T-cell (primary cell): ENCODE results near the gene SAMD9L. TPM values are rescaled to one million over a fixed set of nuclear protein-coding genes. Genes with fewer than 3 reads are reported as not detected.
"Not testable (repeated sequence)": the region's sequence is repeated elsewhere in the genome, so short reads cannot be mapped to it uniquely, and the experiment has no call there.

ENCODE experiments used
- ATAC-seq, 4 experiments: fragments of 200-7000 bp in 3 of 4; fragments of 150-1000 bp in 1 of 4; cut with Tn5 transposase; replicated peaks in 1 of 4; 1 replicate in 3 of 4; 2 replicates in 1 of 4; pipeline ENCODE4 v1.10.0; 2021; ENCODE audit warnings: moderate library complexity in 3 of 4, mild to moderate bottlenecking in 2 of 4, moderate number of reproducible peaks in 1 of 4
- CTCF ChIA-PET, 2 donors: fragments of 300-600 bp; sonication (Branson Sonifier 250); formaldehyde crosslinking; loops; one replicate each; lab custom pipeline; 2022; ENCODE audit warnings: antibody characterized with exemption in 2 of 2; lab: Charles Lee
- POLR2A ChIA-PET, 2 donors: fragments of 300-600 bp; sonication (Branson Sonifier 250); formaldehyde crosslinking; loops; one replicate each; lab custom pipeline; 2022; ENCODE audit warnings: antibody characterized with exemption in 2 of 2; lab: Charles Lee
- DNase-seq, 35 experiments: peaks; one replicate each; pipeline versions ENCODE4 v3.0.0 to v3.0.0-alpha.2; 2013 to 2023
- H3K27ac ChIP-seq: one replicate; pipeline ENCODE4 v1.5.1; 2013; ENCODE audit warnings: low read length
- H3K27me3 ChIP-seq, 2 experiments: replicated peaks in 1 of 2; 1 replicate in 1 of 2; 2 replicates in 1 of 2; pipeline versions ENCODE4 v1.6.1 to v1.7.0; 2013; ENCODE audit warnings: low read length in 1 of 2, mixed read lengths in 1 of 2; ENCODE audit not compliant: control insufficient read depth in 2 of 2, insufficient read depth in 2 of 2; ENCODE audit errors: extremely low read depth in 1 of 2
- H3K36me3 ChIP-seq, 2 donors: 1 replicate in 1 of 2; 2 replicates in 1 of 2; pipeline versions ENCODE4 v1.6.1 to v1.7.0; 2013; ENCODE audit warnings: low read length in 1 of 2; ENCODE audit not compliant: control insufficient read depth in 2 of 2, insufficient read depth in 1 of 2; ENCODE audit errors: extremely low read depth in 1 of 2
- H3K4me1 ChIP-seq, 2 experiments: 1 replicate in 1 of 2; 2 replicates in 1 of 2; pipeline versions ENCODE4 v1.6.1 to v1.7.0; 2013; ENCODE audit warnings: low read length in 2 of 2, mixed read lengths in 1 of 2; ENCODE audit not compliant: insufficient read depth in 2 of 2, control insufficient read depth in 1 of 2; ENCODE audit errors: extremely low read depth in 1 of 2
- H3K4me3 ChIP-seq, 2 donors: 1 replicate in 1 of 2; 2 replicates in 1 of 2; pipeline versions ENCODE4 v1.5.1 to v1.7.0; 2013; ENCODE audit warnings: mild to moderate bottlenecking in 2 of 2, low read length in 1 of 2, moderate library complexity in 1 of 2; ENCODE audit not compliant: control insufficient read depth in 1 of 2; ENCODE audit errors: extremely low read depth in 1 of 2
- H3K9me3 ChIP-seq: 2 replicates; pipeline ENCODE4 v1.7.0; 2013
- H3K27ac Mint-ChIP-seq, 2 donors: one replicate each; pipeline ENCODE4 v1.8.0; 2020 to 2021; ENCODE audit warnings: mild to moderate bottlenecking in 2 of 2, mixed read lengths in 2 of 2
- H3K27me3 Mint-ChIP-seq, 2 donors: one replicate each; pipeline ENCODE4 v1.8.0; 2021 to 2022; ENCODE audit warnings: mixed read lengths in 2 of 2
- H3K36me3 Mint-ChIP-seq: one replicate; pipeline ENCODE4 v1.8.0; 2021; ENCODE audit warnings: mixed read lengths
- H3K4me1 Mint-ChIP-seq, 3 donors: one replicate each; pipeline ENCODE4 v1.8.0; 2020 to 2022; ENCODE audit warnings: mixed read lengths in 3 of 3, mild to moderate bottlenecking in 1 of 3
- H3K4me3 Mint-ChIP-seq, 3 donors: one replicate each; pipeline ENCODE4 v1.8.0; 2020 to 2022; ENCODE audit warnings: mild to moderate bottlenecking in 3 of 3, mixed read lengths in 3 of 3, moderate library complexity in 3 of 3
- H3K9me3 Mint-ChIP-seq, 3 donors: one replicate each; pipeline ENCODE4 v1.8.0; 2020 to 2022; ENCODE audit warnings: mixed read lengths in 3 of 3
- WGBS: methylation state at CpG from one replicate; pipeline ENCODE4 v1.1.5; 2013; ENCODE audit warnings: missing lambda C conversion rate; ENCODE audit not compliant: insufficient coverage; 5-methylcytosine and 5-hydroxymethylcytosine counted together
- total RNA-seq, 35 experiments: library from RNA in 6 of 35; stranded (reverse) in 6 of 35; fragments of 120-200 nt in 1 of 35; gene quantifications; one replicate each; pipeline versions ENCODE4 v1.2.1 to v1.2.4 and lab custom pipeline; 2013 to 2026

SAMD9L gene
- total RNA-seq, 5 donors from 2014 or later (not counting 1 experiment from before 2014, with no cell fraction given): 24.7 to 45.5 (median 32.8) TPM

- H3K27ac ChIP-seq: no peak overlapping the region
- POLR2A ChIA-PET: no interaction called here
- peaks cover 7 to 14% (median 9%) of the 10 kb centered on the region in 3 donors for H3K9me3 Mint-ChIP-seq
- DNase-seq (no peak), ATAC-seq (no peak)
- H3K4me1 ChIP-seq: no peaks in the 10 kb centered on the region
- 100% methylated on average over 3 of the region's 3 CpGs for WGBS
- H3K4me3 Mint-ChIP-seq: no peak overlapping the region
- no peaks in the 10 kb centered on the region for H3K27me3 Mint-ChIP-seq
- H3K4me1 Mint-ChIP-seq: peaks cover 7 to 12% (median 9%) of the 10 kb centered on the region in 3 donors
- no peaks in the 10 kb centered on the region for H3K27me3 ChIP-seq
- H3K9me3 ChIP-seq: peaks cover 10% of the 10 kb centered on the region
- peaks cover 29% of the 10 kb centered on the region for H3K36me3 Mint-ChIP-seq
- CTCF ChIA-PET: no interaction called here
- H3K27ac Mint-ChIP-seq: no peak overlapping the region
- no peak overlapping the region for H3K4me3 ChIP-seq
- peaks cover 11 to 93% of the 10 kb centered on the region in 2 donors for H3K36me3 ChIP-seq
These were observed 7.5 kb downstream of the SAMD9L start for GRCh38 chr7:93140582-93141191.

GRCh38 chr7:93138576-93138975 lies 9.6 kb downstream of the SAMD9L start:
- H3K36me3 ChIP-seq: peaks cover 11 to 81% of the 10 kb centered on the region in 2 donors
- CTCF ChIA-PET: no interaction called here

GRCh38 chr7:93133005-93133404 lies 15.2 kb downstream of the SAMD9L start:
- ChIA-PET CTCF (no interaction called here), POLR2A (no interaction called here)
- ATAC-seq (no peak), DNase-seq (no peak)
- H3K9me3 ChIP-seq: peaks cover 20% of the 10 kb centered on the region
- H3K27me3 ChIP-seq: no peaks in the 10 kb centered on the region
- H3K4me3 ChIP-seq: no peak overlapping the region
- Mint-ChIP-seq H3K4me1 (no peaks in the 10 kb centered on the region), H3K9me3 (peaks cover 17 to 80% (median 64%) of the 10 kb centered on the region in 3 donors), H3K27ac (no peak overlapping the region), H3K27me3 (no peaks in the 10 kb centered on the region), H3K36me3 (peaks cover 48% of the 10 kb centered on the region), H3K4me3 (no peak overlapping the region)
- H3K36me3 ChIP-seq: peaks cover 0 to 26% of the 10 kb centered on the region in 2 donors
- H3K4me1 ChIP-seq: no peaks in the 10 kb centered on the region
- H3K27ac ChIP-seq: no peak overlapping the region
- WGBS: no CpG with 5 or more reads among the region's 1 CpG

More at GRCh38 chr7:93138576-93138975, 9.6 kb downstream of the SAMD9L start:
- H3K27me3 Mint-ChIP-seq: no peaks in the 10 kb centered on the region
- H3K9me3 ChIP-seq: peaks cover 17% of the 10 kb centered on the region
- no peak overlapping the region for H3K27ac ChIP-seq
- no peaks in the 10 kb centered on the region for H3K27me3 ChIP-seq
- peaks cover 48% of the 10 kb centered on the region for H3K36me3 Mint-ChIP-seq
- no peak for DNase-seq
- no peak overlapping the region for H3K4me3 ChIP-seq
- peaks cover 0 to 5% (median 3%) of the 10 kb centered on the region in 3 donors for H3K4me1 Mint-ChIP-seq
- POLR2A ChIA-PET: no interaction called here
- no peak overlapping the region for H3K27ac Mint-ChIP-seq
- H3K4me1 ChIP-seq: no peaks in the 10 kb centered on the region
- H3K9me3 Mint-ChIP-seq: peaks cover 16 to 34% (median 28%) of the 10 kb centered on the region in 3 donors
- no peak for ATAC-seq
- WGBS: no CpG with 5 or more reads among the region's 4 CpGs
- no peak overlapping the region for H3K4me3 Mint-ChIP-seq

DNA sequence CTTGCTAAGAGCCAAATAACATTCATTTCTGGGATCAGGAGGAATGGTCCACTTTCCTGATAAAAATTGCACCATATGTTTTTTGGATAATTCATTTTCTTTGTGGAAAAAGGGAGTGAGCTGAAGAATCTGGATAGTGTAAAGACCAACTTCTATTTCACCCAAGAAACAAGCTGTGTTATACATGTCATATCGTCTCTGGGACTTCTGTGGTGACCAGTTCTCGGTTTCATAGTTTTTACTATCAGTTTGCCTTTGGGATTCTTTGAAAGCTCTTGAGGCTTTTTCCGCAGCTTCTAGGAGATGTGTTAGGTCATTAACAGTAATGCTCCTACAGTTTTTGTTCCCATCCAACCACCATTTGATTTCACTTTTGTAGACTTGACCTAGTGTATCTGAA lies 16.0 kb downstream of the SAMD9L start:
- H3K27me3 Mint-ChIP-seq: no peaks in the 10 kb centered on the region
- no peak overlapping the region for H3K4me3 ChIP-seq
- ChIA-PET CTCF (interaction anchor here in 1 of 2 donors (0.6 kb wide), 1 partner anchor 10 kb away, joined by 3 read pairs; no protein-coding TSS in a partner anchor), POLR2A (no interaction called here)
- DNase-seq (no peak), ATAC-seq (no peak)
- H3K27ac ChIP-seq: no peak overlapping the region
- H3K36me3 Mint-ChIP-seq: peaks cover 41% of the 10 kb centered on the region
- no peak overlapping the region for H3K27ac Mint-ChIP-seq
- H3K4me1 ChIP-seq: no peaks in the 10 kb centered on the region
- WGBS: no CpG with 5 or more reads among the region's 3 CpGs
- H3K27me3 ChIP-seq: no peaks in the 10 kb centered on the region
- H3K9me3 Mint-ChIP-seq: peaks cover 16 to 79% (median 61%) of the 10 kb centered on the region in 3 donors
- peaks cover 0 to 21% of the 10 kb centered on the region in 2 donors for H3K36me3 ChIP-seq
- peaks cover 20% of the 10 kb centered on the region for H3K9me3 ChIP-seq
- H3K4me3 Mint-ChIP-seq: no peak overlapping the region
- H3K4me1 Mint-ChIP-seq: no peaks in the 10 kb centered on the region

DNA sequence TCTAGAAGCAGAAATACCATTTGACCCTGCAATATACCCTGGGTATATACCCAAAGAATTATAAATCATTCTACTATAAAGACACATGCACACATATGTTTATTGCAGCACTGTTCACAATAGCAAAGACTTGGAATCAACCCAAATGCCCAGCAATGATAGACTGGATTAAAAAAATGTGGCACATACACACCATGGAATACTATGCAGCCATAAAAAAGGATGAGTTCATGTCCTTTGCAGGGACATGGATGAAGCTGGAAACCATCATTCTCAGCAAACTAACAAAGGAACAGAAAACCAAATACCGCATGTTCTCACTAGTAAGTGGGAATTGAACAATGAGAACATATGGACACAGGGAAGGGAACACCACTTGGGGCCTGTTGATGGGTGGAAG lies 21.2 kb downstream of the SAMD9L start:
- H3K27me3 Mint-ChIP-seq, H3K27me3 ChIP-seq, H3K4me3 Mint-ChIP-seq, ATAC-seq, H3K27ac ChIP-seq, H3K4me3 ChIP-seq, H3K9me3 ChIP-seq, H3K36me3 ChIP-seq, H3K4me1 ChIP-seq, DNase-seq, H3K27ac Mint-ChIP-seq, H3K4me1 Mint-ChIP-seq, POLR2A ChIA-PET: not testable (repeated sequence)
- CTCF ChIA-PET: interaction anchor here in 1 of 2 donors (1.1 kb wide), 1 partner anchor 39 kb away, joined by 3 read pairs; no protein-coding TSS in a partner anchor
- WGBS: no CpG with 5 or more reads among the region's 1 CpG
- Mint-ChIP-seq H3K9me3 (peaks cover 33 to 70% (median 49%) of the 10 kb centered on the region in 3 donors), H3K36me3 (peaks cover 32% of the 10 kb centered on the region)

DNA sequence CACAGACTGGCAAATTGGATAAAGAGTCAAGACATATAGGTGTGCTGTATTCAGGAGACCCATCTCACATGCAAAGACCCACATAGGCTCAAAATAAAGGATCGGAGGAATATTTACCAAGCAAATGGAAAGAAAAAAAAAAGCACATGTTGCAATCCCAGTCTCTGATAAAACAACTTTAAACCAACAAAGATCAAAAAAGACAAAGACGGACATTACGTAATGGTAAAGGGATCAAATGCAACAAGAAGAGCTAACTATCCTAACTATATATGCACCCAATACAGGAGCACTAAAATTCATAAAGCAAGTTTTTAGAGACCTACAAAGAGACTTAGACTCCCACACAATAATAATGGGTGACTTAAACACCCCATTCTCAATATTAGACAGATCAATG lies 24.7 kb downstream of the SAMD9L start:
- not testable (repeated sequence) for ATAC-seq, H3K27ac ChIP-seq, H3K4me3 ChIP-seq, H3K4me1 ChIP-seq, H3K27ac Mint-ChIP-seq, DNase-seq, H3K36me3 ChIP-seq, H3K4me1 Mint-ChIP-seq, H3K27me3 Mint-ChIP-seq, H3K9me3 ChIP-seq, H3K4me3 Mint-ChIP-seq, H3K27me3 ChIP-seq
- ChIA-PET CTCF (interaction anchor here in 1 of 2 donors (0.7 kb wide), 1 partner anchor 700 kb away, joined by 3 read pairs; no protein-coding TSS in a partner anchor), POLR2A (interaction anchor here in 1 of 2 donors (0.7 kb wide), 1 partner anchor 1074 kb away, joined by 3 read pairs; no protein-coding TSS in a partner anchor)
- Mint-ChIP-seq H3K36me3 (peaks cover 41% of the 10 kb centered on the region), H3K9me3 (peaks cover 28 to 47% (median 32%) of the 10 kb centered on the region in 3 donors)
- WGBS: no CpG with 5 or more reads among the region's 3 CpGs
